Fibroblast of skin of right quadriceps (primary cell): ENCODE results near the gene TOM1.

Experiments
- DNase-seq: peaks from one replicate; pipeline ENCODE4 v3.0.0-alpha.2; 2013

TOM1 gene

DNA sequence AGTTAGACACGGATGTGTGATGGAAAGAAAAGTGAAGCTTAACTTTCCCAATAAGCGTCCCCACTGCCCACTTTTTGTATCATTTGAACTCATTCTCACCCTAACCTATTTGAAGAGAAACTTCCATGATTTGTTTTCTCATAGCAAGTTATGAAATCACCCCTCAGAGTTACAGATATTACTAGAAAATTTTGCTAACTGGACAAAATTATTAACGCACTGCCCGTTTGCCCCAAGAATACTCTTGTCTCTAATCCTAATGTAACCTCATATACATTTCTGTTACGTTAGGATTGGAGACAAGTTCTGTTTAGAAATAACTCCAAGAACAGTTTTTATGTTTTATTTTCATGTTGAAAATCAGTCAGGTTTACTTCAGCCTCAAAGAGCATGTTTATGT lies 25.5 kb downstream of the TOM1 start:
- DNase-seq, result no peak

DNA sequence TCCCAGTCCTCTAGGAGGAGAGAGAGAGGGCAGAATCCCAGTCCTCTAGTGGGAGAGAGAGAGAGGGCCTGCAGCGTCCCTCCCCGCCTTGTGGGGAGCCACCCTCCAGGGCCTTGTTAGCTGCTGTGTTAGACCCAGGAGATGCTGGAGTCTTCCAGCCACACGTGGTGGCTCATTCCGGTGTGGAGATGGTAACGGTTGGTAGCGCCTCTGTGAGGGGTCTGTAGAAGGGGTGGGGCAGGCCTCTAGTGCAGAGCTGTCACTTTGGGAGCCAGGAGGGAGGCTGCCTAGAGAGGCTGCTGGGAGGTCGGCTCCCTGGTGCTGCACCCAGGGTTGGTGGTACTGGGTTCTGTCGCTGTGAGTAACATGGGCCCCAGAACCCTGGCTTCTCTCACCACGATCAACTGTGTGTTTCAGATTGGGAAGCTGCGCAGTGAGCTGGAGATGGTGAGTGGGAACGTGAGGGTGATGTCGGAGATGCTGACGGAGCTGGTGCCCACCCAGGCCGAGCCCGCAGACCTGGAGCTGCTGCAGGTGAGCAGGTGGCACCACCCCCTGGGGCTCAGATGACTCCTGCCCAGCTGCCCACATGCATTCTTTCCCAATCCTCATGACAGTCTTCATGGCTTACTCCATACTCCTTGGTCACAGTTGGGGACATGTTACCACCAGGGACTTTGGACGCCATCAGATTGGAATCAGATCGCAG lies 27.3 kb downstream of the TOM1 start:
- DNase-seq, result no peak

DNA sequence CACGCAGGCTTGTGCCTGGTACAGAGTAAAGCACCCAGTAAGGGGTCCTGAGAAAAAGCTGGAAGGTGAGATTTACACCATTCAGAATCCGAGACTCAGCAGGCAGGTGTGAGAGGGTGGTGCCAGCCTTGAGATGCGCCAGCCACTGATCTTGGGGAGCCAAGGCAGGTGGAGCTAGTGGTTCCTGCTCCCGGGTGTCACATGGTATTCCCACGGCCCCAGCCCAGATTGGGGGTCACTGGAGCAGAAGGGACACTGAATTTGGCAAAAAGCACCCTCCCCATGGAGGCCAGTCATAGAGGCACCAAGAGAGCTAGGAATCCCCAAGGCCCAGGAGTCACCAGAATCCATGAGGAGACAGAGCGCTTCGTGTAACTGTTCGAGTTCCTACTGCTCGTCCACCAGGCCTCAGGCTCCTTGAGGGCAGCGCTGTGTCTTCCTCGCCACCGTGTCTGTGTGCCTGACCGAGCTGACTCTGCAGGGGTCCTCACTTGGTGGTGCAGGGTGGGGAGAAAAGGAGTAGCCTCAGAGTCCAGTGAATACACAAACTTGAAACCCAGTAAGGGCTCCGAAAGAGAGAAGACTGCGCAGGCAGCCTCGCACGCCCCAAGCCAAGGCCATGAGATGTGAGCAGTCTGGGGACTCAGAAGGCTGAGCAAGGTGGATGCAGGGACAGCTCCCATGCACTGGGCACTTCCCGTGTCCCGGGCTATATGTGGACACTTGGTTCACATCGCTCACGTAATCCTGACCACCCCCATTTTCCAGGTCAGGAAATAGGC lies 28.2 kb downstream of the TOM1 start:
- no peak for DNase-seq

DNA sequence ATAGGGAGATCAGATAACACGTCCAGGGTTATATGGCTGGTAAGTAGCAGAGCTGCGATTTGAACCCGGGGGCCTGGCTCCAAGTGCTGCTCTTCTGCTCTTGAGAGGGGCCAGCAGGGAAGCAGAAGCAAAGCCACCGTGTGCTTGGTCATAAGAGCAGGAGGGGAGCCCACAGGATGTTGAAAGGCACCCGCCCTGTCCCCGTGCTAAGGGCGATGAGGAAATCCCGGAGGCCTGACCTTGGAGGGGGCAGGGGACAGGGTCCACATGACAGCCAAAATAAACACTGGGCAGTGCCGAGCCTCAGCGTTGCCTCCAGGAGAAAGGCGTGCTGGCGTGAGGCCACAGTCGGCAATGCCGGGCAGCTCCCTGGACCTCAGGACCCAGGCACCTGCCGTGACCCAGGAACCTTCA lies 28.8 kb downstream of the TOM1 start:
- DNase-seq, result no peak

DNA sequence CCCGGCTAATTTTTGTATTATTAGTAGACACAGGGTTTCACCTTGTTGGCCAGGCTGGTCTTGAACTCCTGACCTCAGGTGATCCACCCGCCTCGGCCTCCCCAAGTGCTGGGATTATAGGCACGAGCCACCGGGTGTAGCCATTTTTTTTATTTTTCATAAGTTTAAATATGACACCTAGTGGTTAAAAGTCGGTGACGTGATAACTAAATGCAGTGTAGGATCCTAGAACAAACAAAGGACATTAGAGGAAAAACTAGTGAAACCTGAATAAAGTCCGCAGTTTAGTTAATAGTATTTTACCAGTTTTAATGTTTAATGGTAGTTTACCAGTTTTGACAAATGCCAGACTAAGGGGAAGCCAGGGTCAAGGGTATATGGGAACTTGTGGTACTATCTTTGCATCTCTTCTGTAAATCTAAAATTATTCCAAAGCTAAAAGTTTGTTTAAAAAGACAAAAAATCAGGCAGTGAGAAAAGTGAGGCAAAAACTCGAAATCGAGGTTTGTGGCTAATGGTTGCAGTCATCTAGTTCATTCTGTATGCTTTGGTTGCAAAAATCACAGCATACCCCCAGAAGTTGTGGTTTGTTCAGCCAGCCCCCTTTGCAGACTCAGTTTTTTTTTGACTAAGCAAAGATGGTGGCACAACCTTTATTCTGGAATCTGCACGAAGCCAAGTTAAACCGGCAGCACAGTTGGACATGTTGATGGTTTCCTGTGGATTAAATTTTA lies 29.6 kb downstream of the TOM1 start:
- no peak for DNase-seq

DNA sequence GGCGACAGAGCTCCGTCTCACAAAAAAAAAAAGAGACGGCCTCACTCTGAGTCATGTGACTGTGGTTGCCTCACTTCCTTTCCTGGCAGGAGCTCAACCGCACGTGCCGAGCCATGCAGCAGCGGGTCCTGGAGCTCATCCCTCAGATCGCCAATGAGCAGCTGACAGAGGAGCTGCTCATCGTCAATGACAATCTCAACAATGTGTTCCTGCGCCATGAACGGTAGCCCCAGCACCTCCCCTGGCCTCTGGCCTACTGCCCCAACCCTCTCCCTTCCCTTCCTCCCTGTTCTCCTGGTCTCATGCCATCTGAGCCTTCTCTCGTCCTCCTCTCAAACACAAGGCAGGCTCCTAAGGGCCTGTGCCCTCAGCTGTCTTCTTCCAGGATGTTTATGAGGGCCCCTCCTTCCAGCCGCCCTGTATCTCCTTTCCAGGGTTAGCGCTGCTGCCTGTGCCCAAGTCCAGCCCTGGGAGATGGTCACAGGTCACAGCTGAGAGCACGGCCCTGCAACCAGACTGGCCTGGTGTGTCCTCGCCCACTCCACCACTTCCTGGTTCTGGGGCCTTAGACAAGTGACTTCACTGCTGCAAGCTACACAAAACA lies 30.7 kb downstream of the TOM1 start:
- peak; percentile 84 for DNase-seq

DNA sequence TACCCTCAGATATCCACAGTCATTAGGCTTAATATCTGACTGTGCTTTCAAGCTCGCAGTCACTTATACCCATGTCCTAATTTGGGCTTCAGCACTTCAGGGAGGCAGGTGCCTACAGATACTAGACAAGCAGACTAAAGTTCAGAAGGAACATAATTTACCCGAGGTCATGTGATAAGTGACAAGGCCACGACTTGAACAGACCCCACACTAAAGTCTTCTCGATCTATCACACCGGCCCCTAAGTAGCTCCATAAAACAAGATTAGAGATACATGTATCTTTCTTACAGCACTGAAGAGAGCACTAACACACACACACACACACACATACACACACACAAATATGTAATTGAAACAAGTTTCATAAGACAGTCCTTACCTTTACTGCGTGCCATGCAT lies 32.6 kb downstream of the TOM1 start:
- DNase-seq, result no peak

DNA sequence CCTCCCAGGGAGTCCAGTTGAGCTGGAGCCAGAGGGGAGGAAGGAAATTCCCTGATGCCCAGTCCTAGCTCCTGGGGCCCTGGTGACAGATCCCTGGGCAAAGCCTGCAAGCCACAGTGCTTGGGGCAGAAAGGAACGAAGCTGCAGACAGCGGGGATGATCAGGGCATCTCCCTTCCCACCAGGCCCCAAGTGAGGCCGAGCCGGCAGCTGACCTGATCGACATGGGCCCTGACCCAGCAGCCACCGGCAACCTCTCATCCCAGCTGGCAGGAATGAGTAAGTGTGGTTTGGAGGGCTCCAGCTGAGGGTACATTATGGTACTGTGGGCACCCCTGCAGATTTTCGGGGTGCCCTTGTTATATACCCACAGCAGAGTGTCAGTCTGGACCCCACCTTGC lies 33.5 kb downstream of the TOM1 start:
- DNase-seq, result no peak

DNA sequence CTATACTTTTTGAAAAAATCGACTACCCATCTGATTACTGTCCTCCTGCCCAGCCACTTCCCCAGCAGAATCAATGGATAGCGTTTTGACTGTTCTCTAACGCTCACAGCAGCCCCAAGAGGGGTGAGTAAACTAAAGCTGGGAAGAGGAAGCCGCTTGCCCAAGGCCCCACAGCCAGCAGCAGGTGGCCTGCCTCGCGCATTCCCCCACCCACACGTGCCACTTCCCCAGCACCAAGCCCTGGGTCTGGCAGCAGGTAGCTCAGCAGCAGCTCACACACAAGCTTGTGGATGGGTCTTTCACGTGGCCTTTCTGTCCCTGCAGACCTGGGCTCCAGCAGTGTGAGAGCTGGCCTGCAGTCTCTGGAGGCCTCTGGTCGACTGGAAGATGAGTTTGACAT lies 34.3 kb downstream of the TOM1 start:
- no peak for DNase-seq

DNA sequence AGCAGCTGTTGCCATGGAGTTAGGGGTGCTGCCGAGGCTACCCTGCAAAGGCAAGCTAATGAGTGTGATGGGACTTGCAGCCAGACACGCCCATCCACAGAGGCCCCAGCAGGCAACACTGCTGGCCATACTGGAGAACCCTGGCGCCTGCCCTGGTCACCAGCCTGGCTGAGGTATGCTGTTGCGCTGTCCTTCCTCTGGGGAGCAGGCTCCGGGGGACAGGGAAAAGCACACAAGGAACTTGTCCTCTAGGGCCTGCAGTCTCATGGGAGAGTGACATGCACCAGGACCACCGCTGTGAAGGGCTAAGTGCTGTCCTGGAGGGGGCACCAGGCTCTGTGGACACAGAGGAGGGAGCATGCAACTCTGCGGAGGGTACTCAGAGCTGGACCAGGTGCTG lies 35.8 kb downstream of the TOM1 start:
- no peak for DNase-seq

DNA sequence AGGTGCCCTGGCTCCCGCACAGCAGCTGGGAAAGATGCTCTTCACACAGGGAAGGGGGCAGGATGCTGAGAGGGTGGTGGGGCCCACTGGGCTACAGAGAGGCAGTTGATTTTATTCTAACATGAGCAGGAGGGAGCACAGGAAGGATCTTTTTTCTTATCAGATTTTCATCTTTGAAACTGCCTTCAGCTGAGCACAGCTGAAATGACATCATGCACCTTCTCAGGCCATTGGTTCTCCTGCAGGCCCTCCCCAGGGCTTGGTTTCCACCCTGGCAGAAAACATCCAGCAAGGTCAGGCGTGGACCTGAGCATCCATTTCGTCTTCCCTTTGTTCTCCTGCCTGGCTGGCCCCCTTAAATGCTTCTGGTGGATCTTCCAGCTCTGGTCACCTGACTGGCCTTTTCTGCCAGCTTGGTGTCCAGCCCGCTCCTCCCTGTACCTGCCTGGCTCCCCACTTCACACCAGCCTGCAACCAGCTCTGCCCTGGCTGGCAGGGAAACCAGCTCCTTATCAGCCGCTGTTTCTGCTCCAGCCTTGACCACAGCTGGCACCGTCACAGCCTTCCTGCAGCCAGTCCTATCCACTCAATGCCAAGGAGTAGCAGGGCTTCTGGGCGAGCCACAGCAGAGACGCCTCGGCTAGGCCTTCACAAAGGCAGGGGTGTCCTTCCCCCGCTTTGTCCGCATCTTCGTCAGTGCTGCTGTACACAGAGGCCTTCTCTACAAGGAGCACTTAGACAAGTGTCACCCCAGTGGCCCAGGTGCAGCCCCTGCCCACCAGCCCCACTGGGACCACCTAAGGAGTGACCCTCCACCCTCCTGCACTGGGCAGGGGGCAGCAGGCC lies 36.5 kb downstream of the TOM1 start:
- no peak for DNase-seq

DNA sequence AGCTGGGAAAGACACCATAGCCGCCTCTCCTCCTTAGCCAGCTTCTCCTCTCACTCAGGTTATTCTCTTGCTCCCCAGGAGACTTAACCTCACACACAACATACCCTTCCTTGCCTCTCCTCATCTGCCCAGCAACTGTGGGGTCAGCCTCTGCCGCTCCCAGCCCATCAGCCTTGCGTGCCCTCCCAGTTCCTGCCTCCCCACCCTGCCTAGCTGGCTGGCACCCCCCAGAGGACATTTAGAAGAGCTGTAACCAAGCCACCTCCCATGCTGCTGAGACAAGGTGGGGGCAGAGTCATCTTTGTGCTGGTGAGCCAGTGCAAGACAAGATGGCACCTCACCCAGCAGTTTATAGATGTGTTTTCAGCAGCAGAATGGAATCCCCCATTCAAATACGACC lies 38.2 kb downstream of the TOM1 start:
- no peak for DNase-seq

DNA sequence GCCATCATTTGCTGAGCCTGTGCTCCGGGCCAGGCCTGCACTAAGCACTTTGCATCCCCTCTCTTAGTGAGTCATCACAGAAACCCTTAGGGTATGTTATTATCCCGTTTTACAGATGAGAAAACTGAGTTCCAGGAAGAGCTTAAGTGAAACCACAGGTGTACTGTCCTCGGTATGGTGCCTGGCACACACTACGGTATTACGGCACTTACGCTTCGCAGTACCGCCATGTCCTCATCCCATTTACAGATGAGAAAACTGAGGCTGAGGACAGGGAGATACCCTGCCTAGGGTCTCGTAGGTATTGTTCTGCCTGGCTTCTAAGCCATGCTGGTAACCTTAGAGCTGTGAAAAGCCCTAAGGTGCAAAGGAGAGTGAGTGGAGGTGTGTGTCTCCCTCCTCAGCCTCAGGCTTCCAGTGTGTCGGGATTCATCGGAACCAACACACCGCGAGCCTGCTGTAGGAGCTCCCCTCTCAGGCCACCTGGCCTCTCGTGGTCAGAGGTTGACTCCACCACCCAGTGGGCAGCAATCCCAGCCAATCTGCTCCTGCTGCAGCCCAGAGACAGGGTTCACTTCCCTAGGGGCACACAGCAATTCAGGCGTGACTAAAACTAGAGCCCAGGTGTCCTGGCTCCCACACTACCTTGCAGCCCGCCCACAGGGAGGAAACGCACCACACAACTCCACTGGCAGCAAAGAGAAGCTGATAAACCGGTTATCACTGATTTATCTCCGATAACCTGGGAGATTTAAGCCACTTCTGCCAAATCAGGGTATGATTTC lies 41.6 kb downstream of the TOM1 start:
- no peak for DNase-seq

DNA sequence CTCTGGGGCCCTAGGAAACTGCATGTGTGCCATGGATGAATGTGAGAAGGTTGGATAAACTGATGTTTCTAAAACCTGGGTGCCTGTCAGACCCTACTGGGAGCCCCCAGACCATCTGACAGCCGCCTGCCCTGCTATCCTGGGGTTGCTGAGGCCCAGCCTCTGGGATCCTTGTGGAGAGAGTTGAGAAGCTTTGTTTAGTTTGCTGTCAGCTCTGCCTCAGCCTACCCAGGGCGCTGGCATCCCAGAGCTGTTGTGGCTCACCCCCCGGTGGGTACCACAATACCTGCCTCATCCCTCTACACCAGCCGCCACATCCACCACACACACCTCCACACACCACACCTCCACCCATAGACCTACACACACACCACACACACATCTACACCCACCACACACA lies 42.7 kb downstream of the TOM1 start:
- DNase-seq, result no peak

DNA sequence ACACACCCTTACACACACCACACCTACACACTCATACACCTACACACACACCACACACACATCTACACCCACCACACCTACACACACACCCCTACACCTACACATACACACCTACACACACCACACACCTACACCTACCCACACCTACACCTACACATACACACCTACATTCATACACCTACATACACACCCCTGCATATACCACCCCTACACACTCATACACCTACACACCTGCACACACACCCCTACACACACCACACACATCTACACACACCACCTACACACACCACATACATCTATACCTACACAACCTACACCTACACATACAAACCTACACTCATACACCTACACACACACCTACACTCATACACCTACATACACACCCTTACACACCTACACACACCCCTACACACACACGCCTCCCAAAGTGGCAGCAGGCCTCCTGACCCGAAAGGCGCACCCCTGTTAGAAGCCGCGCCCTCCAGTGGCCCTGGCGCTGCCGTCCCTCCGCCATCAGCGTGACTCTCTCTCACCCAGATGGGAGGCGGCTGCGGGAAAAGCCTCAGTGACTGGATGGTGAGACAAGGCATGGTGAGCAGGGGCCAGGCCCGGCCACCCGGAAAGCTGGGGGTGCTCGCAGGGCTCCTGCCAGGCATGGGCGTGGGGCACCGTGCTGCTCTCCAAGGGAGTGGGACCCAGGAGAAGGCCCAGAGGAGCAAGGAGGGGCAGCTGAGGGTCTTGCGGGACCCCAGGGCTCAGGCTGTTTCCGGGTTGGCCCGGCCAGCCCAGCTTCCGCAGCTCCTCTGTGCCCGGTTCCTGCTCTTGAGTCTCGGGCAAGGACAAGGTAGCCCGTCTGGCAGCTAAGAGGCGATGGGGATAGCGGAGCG lies 44.2 kb downstream of the TOM1 start:
- no peak for DNase-seq

DNA sequence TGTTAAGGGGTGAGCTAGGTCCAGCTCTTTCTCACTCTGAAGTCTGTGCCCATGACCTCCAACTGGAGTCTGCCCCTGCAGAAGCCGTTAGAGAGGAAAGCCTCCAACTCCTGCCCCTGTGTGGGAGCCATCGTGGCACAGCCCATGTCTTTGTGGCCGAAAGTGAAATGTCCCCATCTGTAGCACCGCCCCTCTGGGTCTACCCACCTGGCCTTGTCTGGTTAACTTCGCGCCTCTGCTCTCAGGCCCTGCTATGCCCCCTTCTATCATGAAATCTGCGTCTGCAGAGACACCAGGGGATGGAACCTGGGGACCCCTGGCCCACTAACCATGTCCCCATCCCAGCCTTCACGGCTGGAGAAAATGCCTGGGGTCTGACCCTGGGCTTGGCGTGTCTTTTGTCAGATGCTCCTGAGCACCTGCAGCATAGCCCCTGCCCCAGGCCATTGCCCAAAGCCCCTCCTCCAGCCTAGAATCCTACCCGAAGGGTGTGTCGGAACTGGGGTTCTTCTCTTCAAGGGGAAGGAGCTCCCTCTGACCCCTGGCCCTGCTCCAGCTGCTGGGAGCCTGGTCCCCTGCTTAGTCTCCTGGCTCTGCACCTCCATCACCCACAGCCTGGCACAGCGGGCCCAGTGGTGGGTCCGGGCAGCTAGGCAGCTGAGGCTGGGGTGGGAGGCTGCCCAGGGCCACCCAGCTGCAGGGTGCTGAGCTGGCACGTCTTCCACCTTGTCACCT lies 45.4 kb downstream of the TOM1 start:
- DNase-seq, result no peak

DNA sequence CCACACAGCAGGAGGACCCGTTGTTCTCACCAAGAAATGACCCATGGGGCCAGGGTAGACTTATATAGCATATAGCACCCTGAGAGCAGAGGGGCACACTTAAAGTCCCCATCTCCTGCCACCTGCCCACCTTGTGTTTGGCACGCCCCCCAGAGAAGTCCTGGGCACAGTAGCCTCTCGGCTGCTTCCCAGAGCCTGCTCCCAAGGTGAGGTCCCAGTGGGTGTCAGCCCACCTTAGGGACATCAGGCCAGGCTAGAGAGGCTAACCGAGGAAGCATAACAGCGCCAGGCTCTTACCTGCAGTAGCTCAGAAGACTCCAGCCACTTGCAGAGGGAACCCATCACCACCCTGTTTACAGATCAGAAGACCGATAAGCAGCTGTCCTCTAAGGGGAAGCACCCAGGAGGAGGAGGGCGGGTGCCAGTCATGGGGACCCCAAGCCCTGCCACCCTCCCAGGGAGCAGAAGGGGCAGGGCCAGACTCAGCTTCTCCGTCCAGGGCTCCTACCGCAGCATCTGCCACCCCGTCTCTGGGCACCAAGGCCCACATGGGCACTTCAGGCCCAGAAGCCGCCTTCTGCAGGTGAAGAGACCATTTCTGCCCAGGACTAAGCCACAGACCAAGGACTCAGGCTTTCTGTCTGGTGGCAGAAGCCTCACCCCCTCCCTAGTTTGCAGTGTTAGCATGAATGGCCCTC lies 46.3 kb downstream of the TOM1 start:
- DNase-seq, result no peak

DNA sequence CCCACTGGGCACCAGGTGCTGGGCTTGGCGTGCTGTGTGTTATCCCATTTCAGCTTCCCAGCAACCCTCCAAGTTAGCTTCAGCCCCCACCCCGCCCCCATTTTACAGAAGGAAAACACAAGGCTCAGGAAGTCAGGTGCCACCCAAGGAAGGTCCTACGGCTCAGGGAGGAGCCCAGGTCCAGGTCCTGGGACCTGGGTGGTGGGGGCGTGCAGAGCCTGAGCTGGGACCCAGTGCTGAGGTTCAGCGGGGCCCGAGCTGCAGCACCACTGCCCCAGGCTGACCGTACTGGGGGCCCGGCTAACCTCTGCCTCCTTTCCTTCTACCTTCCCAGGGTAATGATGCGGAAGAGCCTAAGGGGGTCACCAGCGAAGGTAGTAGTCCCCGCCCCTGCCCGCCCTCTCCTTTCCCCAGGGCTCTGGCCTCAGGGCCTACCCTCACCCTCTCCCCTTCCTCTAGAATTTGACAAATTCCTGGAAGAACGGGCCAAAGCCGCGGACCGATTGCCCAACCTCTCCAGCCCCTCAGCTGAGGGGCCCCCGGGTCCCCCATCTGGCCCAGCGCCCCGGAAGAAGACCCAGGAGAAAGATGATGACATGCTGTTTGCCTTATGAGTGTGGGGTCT lies 47.0 kb downstream of the TOM1 start:
- DNase-seq, result no peak

DNA sequence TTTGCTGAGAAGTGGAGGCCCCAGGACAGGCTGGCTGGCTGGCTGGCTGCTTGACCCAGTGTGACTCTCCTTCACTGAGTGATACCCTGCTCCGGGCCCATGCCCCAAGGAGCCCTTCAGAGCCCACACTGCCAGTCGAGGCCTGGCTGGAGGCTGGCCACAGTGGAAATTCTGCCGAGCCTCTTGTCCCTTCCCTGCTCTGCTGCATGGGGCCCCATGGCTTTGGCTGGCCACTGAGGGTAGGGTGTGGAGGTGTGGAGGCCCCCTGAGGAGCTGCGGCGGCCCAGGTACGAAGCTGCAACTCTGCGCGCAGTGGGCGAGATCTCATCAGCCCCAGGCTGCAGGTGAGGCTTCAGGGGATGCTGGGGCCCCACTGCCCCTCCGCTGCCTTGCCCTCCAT lies 47.8 kb downstream of the TOM1 start:
- no peak for DNase-seq
